HepG2 (cell line): ENCODE measurements around the gene RAB36. TPM values are rescaled to one million over a fixed set of nuclear protein-coding genes. Genes with fewer than 3 reads are reported as not detected.

Source experiments
- CREM ChIP-seq, 2 experiments: sonication (generic) in 1 of 2; formaldehyde crosslinking in 1 of 2; IDR thresholded peaks; 2 replicates each; pipeline versions ENCODE4 v1.4.0 to v1.6.1; 2016 to 2020; ENCODE audit warnings: antibody characterized with exemption in 1 of 2, mild to moderate bottlenecking in 1 of 2, missing genetic modification reagents in 1 of 2
- EHMT2 ChIP-seq: fragments of 200-600 bp; sonication (generic); IDR thresholded peaks from 2 replicates; pipeline ENCODE4 v1.7.0; 2017; ENCODE audit warnings: antibody characterized with exemption, low read depth, low read length, borderline replicate concordance
- HMGXB3 ChIP-seq: sonication (generic); formaldehyde crosslinking; IDR thresholded peaks from 2 replicates; pipeline ENCODE4 v1.4.0; 2020; ENCODE audit warnings: missing genetic modification reagents, borderline replicate concordance
- KAT7 ChIP-seq: IDR thresholded peaks from 2 replicates; pipeline ENCODE4 v1.6.1; 2018; ENCODE audit warnings: borderline replicate concordance, missing compliant biosample characterization
- MED8 ChIP-seq: sonication (generic); formaldehyde crosslinking; IDR thresholded peaks from 2 replicates; pipeline ENCODE4 v1.8.1; 2023; ENCODE audit warnings: mild to moderate bottlenecking, missing genetic modification reagents; ENCODE audit not compliant: insufficient replicate concordance
- NCOA5 ChIP-seq: sonication (generic); formaldehyde crosslinking; IDR thresholded peaks from 2 replicates; pipeline ENCODE4 v1.4.0; 2020; ENCODE audit warnings: missing genetic modification reagents
- PPARG ChIP-seq: conservative IDR thresholded peaks from 2 replicates; pipeline ENCODE4 v1.6.1; 2016; ENCODE audit warnings: missing biosample characterization, missing genetic modification reagents
- SAFB2 ChIP-seq: sonication (generic); formaldehyde crosslinking; IDR thresholded peaks from 2 replicates; pipeline ENCODE4 v1.5.1; 2020; ENCODE audit warnings: missing genetic modification reagents, low read depth, mild to moderate bottlenecking, borderline replicate concordance
- ZBTB1 ChIP-seq: sonication (generic); formaldehyde crosslinking; IDR thresholded peaks from 2 replicates; pipeline ENCODE4 v1.4.0; 2020; ENCODE audit warnings: missing genetic modification reagents, borderline replicate concordance
- ZBTB7B ChIP-seq: sonication (generic); formaldehyde crosslinking; IDR thresholded peaks from 2 replicates; pipeline ENCODE4 v1.4.0; 2020; ENCODE audit warnings: missing genetic modification reagents
- ZC3H13 ChIP-seq: sonication (generic); formaldehyde crosslinking; IDR thresholded peaks from 2 replicates; pipeline ENCODE4 v1.8.1; 2023; ENCODE audit warnings: mild to moderate bottlenecking, missing genetic modification reagents, moderate library complexity
- ZNF619 ChIP-seq: sonication (generic); formaldehyde crosslinking; IDR thresholded peaks from 2 replicates; pipeline ENCODE4 v1.4.0; 2020; ENCODE audit warnings: mild to moderate bottlenecking, missing genetic modification reagents
- ZNF629 ChIP-seq: sonication (generic); formaldehyde crosslinking; conservative IDR thresholded peaks from 2 replicates; pipeline ENCODE4 v1.5.0; 2020; ENCODE audit warnings: missing genetic modification reagents
- polyA plus RNA-seq, 8 experiments: library from polyadenylated mRNA; depleted of rRNA in 3 of 8; stranded (reverse) in 7 of 8; unstranded in 1 of 8; fragments of >200 nt; fragmentation: Illumina TruSeq in 4 of 8; extraction: Trizol in 4 of 8; gene quantifications; 2 replicates each; pipeline versions ENCODE4 v1.2.1 to v1.2.3, GENCODE V29; 2011 to 2016; ENCODE audit warnings: low read depth in 4 of 8, missing spikeins in 1 of 8, mixed read lengths in 1 of 8; ENCODE audit not compliant: insufficient read depth in 1 of 8
- total RNA-seq, 5 experiments: library from RNA; depleted of rRNA; stranded (reverse); fragments of >200 nt; fragmentation: Illumina TruSeq; extraction: Trizol; gene quantifications; 2 replicates each; pipeline ENCODE4 v1.2.3, GENCODE V29; 2016; ENCODE audit warnings: low read depth in 1 of 5
- TF ChIP-seq, protein P1 (sequence below): sonication (generic); formaldehyde crosslinking; conservative IDR thresholded peaks from 2 replicates; pipeline ENCODE4 v1.8.0; 2022; ENCODE audit warnings: missing genetic modification reagents
- TF ChIP-seq, protein P2 (sequence below): sonication (generic); formaldehyde crosslinking; IDR thresholded peaks from 2 replicates; pipeline ENCODE4 v1.4.0; 2020; ENCODE audit warnings: missing genetic modification reagents
- TF ChIP-seq, protein P3 (sequence below): sonication (generic); formaldehyde crosslinking; IDR thresholded peaks from 2 replicates; pipeline ENCODE4 v1.4.0; 2020; ENCODE audit warnings: missing genetic modification reagents

RAB36 gene
- total and polyA plus RNA-seq, 2 of the 13 experiments (the other 11 are each of a cell fraction or from before 2014, with no cell fraction given): 0.24 to 0.86 TPM

DNA sequence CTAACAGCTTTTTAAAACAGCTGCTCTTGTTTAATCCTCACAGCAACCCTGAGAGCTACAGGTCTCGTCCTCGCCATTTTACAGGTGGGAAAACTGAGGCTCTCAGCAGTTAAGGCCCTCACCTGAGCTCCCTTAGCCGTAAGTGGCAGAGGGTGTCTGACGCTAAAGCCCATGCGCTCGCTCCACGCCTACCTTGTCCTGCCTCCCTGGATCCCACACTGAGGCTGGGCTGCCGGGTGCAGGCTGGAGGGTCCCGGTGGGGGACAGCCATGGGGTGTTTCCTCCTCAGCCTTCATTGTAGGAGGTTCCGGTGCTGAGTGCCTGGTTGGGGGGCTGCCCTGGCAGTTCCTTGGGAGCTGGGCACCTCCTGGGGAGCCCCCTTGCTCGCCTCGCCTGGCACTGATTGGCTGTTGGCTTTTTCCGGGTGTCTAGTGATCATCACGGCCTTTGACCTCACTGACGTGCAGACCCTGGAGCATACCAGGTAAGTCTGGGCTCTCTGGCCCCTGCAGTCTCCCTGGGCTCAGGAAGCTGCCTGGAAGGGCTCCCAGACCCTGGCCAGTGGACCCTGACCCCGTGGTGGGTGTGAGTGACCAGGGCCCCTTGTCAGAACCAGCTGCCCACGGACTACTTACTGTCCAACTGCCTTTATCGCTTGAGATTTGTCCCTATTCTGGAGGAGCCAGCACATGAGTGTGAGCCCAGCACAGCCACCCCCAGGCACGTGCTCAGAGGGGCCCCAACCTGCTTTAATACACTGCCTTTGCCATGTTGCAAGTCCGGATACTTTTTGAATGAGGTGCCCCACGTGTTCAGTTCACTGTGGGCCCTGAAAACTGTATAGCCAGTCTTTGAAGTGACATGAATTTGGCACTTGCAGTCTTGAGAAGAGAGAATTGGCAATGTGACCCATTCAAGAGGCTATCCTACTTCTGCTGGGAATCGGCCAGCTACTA, 12.6 kb downstream of the RAB36 start (continued):
- TF ChIP-seq HMGXB3 (CRISPR knock-in tag) (no peak), ZBTB7B (CRISPR knock-in tag) (peak; percentile 51; the same call in 1 of the 2 replicates), MED8 (CRISPR knock-in tag) (no peak), ZBTB1 (no peak), ZNF629 (CRISPR knock-in tag) (peak; percentile 97), NCOA5 (CRISPR knock-in tag) (no peak), ZC3H13 (CRISPR knock-in tag) (no peak), SAFB2 (CRISPR knock-in tag) (no peak), PPARG (CRISPR knock-in tag) (no peak), CREM (IDR thresholded peaks at IDR 0.05) (0 out of 2 replicates have a peak, but pooled peaks have one; percentile 22), CREM (CRISPR knock-in tag; IDR thresholded peaks at IDR 0.05) (no peak), EHMT2 (no peak), KAT7 (CRISPR knock-in tag) (0 out of 2 replicates have a peak, but pooled peaks have one; percentile 21), ZNF619 (CRISPR knock-in tag) (no peak)
- TF ChIP-seq, protein P1, sequence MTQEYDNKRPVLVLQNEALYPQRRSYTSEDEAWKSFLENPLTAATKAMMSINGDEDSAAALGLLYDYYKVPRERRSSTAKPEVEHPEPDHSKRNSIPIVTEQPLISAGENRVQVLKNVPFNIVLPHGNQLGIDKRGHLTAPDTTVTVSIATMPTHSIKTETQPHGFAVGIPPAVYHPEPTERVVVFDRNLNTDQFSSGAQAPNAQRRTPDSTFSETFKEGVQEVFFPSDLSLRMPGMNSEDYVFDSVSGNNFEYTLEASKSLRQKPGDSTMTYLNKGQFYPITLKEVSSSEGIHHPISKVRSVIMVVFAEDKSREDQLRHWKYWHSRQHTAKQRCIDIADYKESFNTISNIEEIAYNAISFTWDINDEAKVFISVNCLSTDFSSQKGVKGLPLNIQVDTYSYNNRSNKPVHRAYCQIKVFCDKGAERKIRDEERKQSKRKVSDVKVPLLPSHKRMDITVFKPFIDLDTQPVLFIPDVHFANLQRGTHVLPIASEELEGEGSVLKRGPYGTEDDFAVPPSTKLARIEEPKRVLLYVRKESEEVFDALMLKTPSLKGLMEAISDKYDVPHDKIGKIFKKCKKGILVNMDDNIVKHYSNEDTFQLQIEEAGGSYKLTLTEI (CRISPR knock-in tag): no peak
- TF ChIP-seq, protein P2, sequence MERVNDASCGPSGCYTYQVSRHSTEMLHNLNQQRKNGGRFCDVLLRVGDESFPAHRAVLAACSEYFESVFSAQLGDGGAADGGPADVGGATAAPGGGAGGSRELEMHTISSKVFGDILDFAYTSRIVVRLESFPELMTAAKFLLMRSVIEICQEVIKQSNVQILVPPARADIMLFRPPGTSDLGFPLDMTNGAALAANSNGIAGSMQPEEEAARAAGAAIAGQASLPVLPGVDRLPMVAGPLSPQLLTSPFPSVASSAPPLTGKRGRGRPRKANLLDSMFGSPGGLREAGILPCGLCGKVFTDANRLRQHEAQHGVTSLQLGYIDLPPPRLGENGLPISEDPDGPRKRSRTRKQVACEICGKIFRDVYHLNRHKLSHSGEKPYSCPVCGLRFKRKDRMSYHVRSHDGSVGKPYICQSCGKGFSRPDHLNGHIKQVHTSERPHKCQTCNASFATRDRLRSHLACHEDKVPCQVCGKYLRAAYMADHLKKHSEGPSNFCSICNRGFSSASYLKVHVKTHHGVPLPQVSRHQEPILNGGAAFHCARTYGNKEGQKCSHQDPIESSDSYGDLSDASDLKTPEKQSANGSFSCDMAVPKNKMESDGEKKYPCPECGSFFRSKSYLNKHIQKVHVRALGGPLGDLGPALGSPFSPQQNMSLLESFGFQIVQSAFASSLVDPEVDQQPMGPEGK (CRISPR knock-in tag): peak; percentile 67
- TF ChIP-seq, protein P3, sequence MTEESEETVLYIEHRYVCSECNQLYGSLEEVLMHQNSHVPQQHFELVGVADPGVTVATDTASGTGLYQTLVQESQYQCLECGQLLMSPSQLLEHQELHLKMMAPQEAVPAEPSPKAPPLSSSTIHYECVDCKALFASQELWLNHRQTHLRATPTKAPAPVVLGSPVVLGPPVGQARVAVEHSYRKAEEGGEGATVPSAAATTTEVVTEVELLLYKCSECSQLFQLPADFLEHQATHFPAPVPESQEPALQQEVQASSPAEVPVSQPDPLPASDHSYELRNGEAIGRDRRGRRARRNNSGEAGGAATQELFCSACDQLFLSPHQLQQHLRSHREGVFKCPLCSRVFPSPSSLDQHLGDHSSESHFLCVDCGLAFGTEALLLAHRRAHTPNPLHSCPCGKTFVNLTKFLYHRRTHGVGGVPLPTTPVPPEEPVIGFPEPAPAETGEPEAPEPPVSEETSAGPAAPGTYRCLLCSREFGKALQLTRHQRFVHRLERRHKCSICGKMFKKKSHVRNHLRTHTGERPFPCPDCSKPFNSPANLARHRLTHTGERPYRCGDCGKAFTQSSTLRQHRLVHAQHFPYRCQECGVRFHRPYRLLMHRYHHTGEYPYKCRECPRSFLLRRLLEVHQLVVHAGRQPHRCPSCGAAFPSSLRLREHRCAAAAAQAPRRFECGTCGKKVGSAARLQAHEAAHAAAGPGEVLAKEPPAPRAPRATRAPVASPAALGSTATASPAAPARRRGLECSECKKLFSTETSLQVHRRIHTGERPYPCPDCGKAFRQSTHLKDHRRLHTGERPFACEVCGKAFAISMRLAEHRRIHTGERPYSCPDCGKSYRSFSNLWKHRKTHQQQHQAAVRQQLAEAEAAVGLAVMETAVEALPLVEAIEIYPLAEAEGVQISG (CRISPR knock-in tag): no peak; the same call in 1 of the 2 replicates
